22Rv1 (cell line): Measurements from ENCODE around the gene ANKRD50.

Experiments
- H3K27ac ChIP-seq: fragments of 450-650 bp; 2 replicates; pipeline ENCODE4 v1.5.1; 2017
- CTCF ChIP-seq: fragments of 450-650 bp; IDR thresholded peaks from 2 replicates; pipeline ENCODE4 v1.5.1; 2017; ENCODE audit warnings: mild to moderate bottlenecking
- ZFX ChIP-seq: fragments of 450-650 bp; IDR thresholded peaks from 2 replicates; pipeline ENCODE4 v1.6.1; 2017; ENCODE audit warnings: antibody characterized with exemption, borderline replicate concordance

ANKRD50 gene

GRCh38 chr4:124658795-124659194 is 53.7 kb downstream of the ANKRD50 start:
- no peak overlapping the region for H3K27ac ChIP-seq
- TF ChIP-seq CTCF (no peak), ZFX (no peak)

GRCh38 chr4:124650614-124651013 is 61.9 kb downstream of the ANKRD50 start:
- no peak overlapping the region for H3K27ac ChIP-seq
- no peak for TF ChIP-seq ZFX
- TF ChIP-seq CTCF, result no peak

- TF ChIP-seq ZFX, result no peak
- no peak for TF ChIP-seq CTCF
- no peak overlapping the region for H3K27ac ChIP-seq
Observed at GRCh38 chr4:124647599-124647998, 64.9 kb downstream of the ANKRD50 start.

GRCh38 chr4:124644621-124645020 is 67.9 kb downstream of the ANKRD50 start:
- TF ChIP-seq ZFX (no peak), CTCF (no peak)
- no peak overlapping the region for H3K27ac ChIP-seq

GRCh38 chr4:124642846-124643245 is 69.7 kb downstream of the ANKRD50 start:
- TF ChIP-seq ZFX (no peak), CTCF (no peak)
- no peak overlapping the region for H3K27ac ChIP-seq

- H3K27ac ChIP-seq, result no peak overlapping the region
- TF ChIP-seq ZFX, result no peak
- TF ChIP-seq CTCF, result no peak
Observed at GRCh38 chr4:124641715-124642381, 70.7 kb downstream of the ANKRD50 start.

GRCh38 chr4:124640022-124640730 is 72.4 kb downstream of the ANKRD50 start:
- TF ChIP-seq ZFX (no peak), CTCF (no peak)
- no peak overlapping the region for H3K27ac ChIP-seq
